Omental fat pad (tissue), 4 donors: ENCODE measurements around the gene C10orf105. TPM values are rescaled to one million over a fixed set of nuclear protein-coding genes. Genes with fewer than 3 reads are reported as not detected.

ENCODE experiments used
- ATAC-seq: fragments of 150-250 bp; one replicate; pipeline ENCODE4 v1.9.1; 2016; ENCODE audit warnings: mild to moderate bottlenecking, moderate library complexity; ENCODE audit not compliant: low FRiP score
- DNase-seq: peaks from one replicate; pipeline ENCODE4 v3.0.0-alpha.2; 2019; ENCODE audit warnings: low spot score
- total RNA-seq, 4 donors: library from RNA; depleted of rRNA; stranded (reverse); fragments of >200 nt; gene quantifications; one replicate each; pipeline ENCODE4 v1.1.0, GENCODE V29; 2016
- TF ChIP-seq, protein P1 (sequence below), 3 donors: fragments of 450-650 bp; IDR thresholded peaks; one replicate each; pipeline ENCODE4 v1.5.1; 2016 to 2017; ENCODE audit warnings: antibody characterized with exemption in 3 of 3, mild to moderate bottlenecking in 3 of 3, moderate library complexity in 2 of 3

Gene C10orf105
- total RNA-seq, 4 donors from 2014 or later, result 0.16 to 0.56 (median 0.31) TPM

DNA sequence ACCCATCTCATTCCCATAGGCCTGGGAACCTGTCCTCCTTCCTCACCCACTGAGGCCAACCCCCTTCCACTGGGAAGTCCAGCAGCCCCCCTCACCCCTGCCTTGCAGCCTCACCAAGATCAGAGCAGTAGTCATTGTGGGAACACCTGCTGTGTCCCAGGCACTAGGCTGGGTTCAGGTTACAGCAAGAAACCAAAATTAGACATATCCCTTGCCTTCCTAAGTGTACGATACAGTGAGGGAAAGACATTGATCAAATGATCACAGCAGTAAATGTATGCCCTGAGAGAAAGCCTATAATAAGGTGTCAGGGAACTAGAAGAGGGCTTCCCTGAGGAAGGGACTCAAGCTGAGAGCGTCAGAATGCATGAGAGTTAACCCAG is 17.0 kb upstream of the C10orf105 start:
- TF ChIP-seq, protein P1, sequence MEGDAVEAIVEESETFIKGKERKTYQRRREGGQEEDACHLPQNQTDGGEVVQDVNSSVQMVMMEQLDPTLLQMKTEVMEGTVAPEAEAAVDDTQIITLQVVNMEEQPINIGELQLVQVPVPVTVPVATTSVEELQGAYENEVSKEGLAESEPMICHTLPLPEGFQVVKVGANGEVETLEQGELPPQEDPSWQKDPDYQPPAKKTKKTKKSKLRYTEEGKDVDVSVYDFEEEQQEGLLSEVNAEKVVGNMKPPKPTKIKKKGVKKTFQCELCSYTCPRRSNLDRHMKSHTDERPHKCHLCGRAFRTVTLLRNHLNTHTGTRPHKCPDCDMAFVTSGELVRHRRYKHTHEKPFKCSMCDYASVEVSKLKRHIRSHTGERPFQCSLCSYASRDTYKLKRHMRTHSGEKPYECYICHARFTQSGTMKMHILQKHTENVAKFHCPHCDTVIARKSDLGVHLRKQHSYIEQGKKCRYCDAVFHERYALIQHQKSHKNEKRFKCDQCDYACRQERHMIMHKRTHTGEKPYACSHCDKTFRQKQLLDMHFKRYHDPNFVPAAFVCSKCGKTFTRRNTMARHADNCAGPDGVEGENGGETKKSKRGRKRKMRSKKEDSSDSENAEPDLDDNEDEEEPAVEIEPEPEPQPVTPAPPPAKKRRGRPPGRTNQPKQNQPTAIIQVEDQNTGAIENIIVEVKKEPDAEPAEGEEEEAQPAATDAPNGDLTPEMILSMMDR (IDR thresholded peaks at IDR 0.05), result no peak

DNA sequence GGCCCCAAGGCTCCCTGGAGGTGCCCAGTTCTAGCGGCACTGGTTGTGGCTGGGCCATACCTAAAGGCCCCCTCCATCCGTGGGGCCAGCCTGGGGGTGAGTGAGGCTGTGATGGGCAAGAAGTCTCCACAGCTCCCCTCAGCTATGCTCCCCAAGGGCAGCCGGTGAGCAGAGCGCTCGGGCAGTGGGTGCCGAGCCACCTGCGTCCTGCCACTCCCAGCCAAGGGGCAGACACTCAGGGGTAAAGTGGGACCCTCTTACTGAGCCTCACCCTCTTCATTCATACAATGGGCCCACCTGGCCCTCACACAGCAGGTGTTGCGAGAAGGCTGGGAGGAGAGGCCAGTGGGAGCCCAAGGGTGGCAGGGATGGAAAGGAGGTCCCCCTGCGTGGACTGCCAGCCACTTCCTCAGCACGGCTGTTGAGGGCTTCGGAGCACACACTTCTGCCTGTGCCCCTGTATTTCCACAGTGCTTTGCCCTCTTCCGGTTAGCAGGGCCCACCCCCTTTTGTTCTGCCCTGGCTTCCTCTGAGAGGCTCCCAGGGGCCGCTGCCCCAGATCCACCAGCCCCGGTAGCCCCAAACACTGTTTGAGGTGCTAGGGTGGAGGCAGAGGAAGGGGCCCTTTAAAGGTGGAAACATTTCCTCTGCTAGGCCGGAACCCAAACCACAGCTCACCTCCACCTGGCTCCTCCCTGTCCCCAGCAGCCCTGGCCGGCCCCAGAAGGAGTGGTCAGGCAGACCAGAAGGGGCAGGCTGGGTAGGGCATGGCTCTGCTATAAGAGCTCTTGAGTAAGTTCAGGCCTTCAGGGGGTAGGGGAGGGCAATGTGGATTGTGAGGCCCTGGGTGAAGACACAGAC is 16.4 kb upstream of the C10orf105 start:
- TF ChIP-seq, protein P1 (IDR thresholded peaks at IDR 0.05), result no peak
- no peak for DNase-seq
- ATAC-seq, result no peak

More for the DNA sequence above, 17.0 kb upstream of the C10orf105 start:
- ATAC-seq (no peak), DNase-seq (no peak)

DNA sequence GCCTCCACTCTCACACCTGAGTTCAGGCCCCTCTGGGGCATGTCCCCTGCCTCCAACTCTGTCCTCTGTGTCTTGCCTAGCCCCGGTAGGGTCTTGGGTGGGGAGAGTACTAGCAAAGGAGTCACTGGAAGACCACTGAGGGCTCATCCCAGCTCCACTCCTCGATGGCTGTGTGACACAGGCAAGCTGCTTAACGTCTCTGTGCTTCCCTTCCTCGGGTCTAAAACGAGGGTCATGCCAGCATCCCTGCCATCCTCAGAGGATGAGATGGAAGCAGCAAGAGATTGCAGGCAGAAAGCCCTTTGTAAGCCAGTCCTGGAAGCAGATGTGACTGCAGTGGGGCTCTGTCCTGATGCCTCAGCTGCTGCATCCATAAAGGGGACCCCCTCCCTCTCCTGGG is 15.2 kb upstream of the C10orf105 start:
- ATAC-seq, result no peak
- no peak for DNase-seq
- TF ChIP-seq, protein P1 (IDR thresholded peaks at IDR 0.05), result no peak

DNA sequence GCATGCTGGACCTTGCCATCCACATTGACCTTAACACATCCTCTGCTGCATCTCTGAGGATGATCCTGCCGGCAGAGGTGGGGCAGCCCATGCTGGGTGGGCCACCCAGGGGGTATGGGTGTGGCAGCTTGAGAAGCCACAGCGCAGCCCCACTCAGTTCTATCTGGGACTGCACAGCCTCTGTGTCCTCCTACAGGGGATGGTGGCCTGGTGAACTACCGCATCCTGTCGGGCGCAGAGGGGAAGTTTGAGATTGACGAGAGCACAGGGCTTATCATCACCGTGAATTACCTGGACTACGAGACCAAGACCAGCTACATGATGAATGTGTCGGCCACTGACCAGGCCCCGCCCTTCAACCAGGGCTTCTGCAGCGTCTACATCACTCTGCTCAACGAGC is 12.2 kb upstream of the C10orf105 start:
- DNase-seq (no peak), ATAC-seq (no peak)
- TF ChIP-seq, protein P1 (IDR thresholded peaks at IDR 0.05), result no peak

DNA sequence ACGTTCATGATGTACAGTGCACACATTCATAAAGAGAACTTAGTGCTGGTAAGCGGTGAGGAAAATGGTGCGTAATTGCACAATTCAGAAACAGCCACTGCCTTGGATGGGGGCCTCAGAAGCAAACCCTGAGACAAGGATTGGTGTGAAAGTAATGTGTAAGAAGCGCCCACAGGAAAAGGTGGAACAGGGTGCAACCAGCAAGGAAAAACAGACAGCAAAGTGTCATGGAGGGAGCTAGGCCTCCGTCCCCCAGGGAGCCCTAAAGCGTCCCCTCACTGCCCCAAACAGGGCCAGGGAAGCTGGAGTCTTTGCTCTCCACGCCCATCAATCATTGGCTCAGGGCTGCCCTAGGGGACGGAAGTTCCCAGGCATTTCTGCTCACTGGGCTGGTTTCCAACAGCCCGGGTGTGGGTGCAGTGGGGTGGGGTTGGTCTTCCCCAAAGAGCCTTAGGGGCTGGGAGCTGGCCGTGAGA is 9.6 kb upstream of the C10orf105 start:
- TF ChIP-seq, protein P1 (IDR thresholded peaks at IDR 0.05), result no peak
- DNase-seq, result no peak
- ATAC-seq, result no peak

DNA sequence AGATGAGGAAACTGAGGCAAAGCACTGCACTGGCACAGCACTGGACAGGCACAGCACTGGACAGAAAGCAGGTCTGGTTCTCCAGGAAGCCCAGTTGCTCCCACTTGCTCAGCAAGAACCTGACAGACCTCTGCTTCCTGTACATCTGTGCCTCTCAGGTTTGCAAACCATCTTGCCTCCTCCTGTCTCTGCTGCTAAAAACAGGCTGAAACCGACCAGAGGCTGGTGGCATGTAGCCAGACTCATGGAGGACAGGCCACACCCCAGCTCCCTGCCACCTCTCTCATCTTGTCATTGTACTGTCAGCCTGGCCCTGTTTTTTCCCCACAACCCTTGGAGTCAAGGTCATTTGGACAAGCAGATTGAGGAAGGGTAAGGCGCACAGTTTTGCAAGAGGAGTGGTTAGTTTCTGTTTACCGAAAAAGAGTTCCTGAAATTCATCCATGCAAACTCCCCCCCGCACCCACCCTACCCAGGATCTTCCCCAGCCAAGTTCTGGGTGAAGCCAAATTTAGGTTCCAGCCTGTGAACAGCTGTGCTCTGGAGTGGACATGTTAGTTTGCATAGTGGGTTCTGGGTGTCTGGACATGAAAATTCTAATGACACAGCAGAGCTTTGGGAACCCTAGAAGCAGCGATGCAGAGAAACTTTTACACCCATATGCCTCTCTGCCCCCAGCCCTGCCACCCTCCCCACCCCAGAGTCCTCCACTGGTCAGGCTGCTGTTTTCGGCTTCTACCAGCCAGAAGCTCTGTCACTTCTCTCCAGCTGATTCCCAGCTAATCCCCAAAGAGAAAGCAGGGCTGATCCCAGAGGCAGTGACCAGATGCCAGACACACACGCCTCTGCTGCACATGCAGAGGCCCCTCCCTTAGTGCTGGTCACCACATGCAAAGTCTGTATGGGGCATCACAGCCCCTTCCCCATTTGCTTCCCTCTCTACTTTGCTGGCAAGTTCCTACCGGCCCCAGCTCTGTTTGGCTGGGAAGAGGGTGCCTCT is 8.5 kb upstream of the C10orf105 start:
- DNase-seq (no peak), ATAC-seq (no peak)
- TF ChIP-seq, protein P1 (IDR thresholded peaks at IDR 0.05), result no peak
